GM18517 (cell line): ENCODE results near the gene HEYL.

ENCODE experiments used
- ATAC-seq: cut with Tn5 transposase; IDR thresholded peaks from one replicate; pipeline ENCODE4 v1.9.1; 2021; ENCODE audit warnings: mild to moderate bottlenecking, moderate library complexity; ENCODE audit not compliant: unreplicated experiment

HEYL gene

GRCh38 chr1:39642796-39643195 is 3.4 kb upstream of the HEYL start:
- no peak for ATAC-seq

- ATAC-seq = no peak
Observed at GRCh38 chr1:39640861-39641260, 1.4 kb upstream of the HEYL start.

GRCh38 chr1:39638965-39639304 is 508 bp downstream of the HEYL start:
- no peak for ATAC-seq

- ATAC-seq = no peak
Observed at GRCh38 chr1:39637361-39637760, 2.1 kb downstream of the HEYL start.

- ATAC-seq = no peak
Observed at GRCh38 chr1:39635871-39636210, 3.6 kb downstream of the HEYL start.

GRCh38 chr1:39635205-39635870 is 4.1 kb downstream of the HEYL start:
- no peak for ATAC-seq

GRCh38 chr1:39633422-39633821 is 6.0 kb downstream of the HEYL start:
- ATAC-seq = no peak

GRCh38 chr1:39632682-39633417 is 6.6 kb downstream of the HEYL start:
- no peak for ATAC-seq

GRCh38 chr1:39632323-39632681 is 7.1 kb downstream of the HEYL start:
- ATAC-seq = no peak

GRCh38 chr1:39631361-39632322 is 7.8 kb downstream of the HEYL start:
- ATAC-seq = no peak

- ATAC-seq = no peak
Observed at GRCh38 chr1:39628807-39629350, 10.6 kb downstream of the HEYL start.

- ATAC-seq = no peak
Observed at GRCh38 chr1:39626646-39627045, 12.8 kb downstream of the HEYL start.

- no peak for ATAC-seq
Observed at GRCh38 chr1:39625462-39626273, 13.8 kb downstream of the HEYL start.

- ATAC-seq = no peak
Observed at GRCh38 chr1:39625009-39625408, 14.4 kb downstream of the HEYL start.

- ATAC-seq = no peak
Observed at GRCh38 chr1:39623053-39623452, 16.4 kb downstream of the HEYL start.

GRCh38 chr1:39622427-39622826 is 17.0 kb downstream of the HEYL start:
- ATAC-seq = no peak

- ATAC-seq = no peak
Observed at GRCh38 chr1:39620659-39621165, 18.7 kb downstream of the HEYL start.

- ATAC-seq = no peak
Observed at GRCh38 chr1:39617488-39618049, 21.9 kb downstream of the HEYL start.

- no peak for ATAC-seq
Observed at GRCh38 chr1:39615086-39615673, 24.3 kb downstream of the HEYL start.

- ATAC-seq = no peak
Observed at GRCh38 chr1:39614488-39614887, 25.0 kb downstream of the HEYL start.
